LNCAP (cell line): ENCODE data around the gene RBM33.

Experiments
- TF ChIP-seq, protein P1 (sequence below): fragments of 450-650 bp; IDR thresholded peaks from 2 replicates; pipeline ENCODE4 v1.5.1; 2017; ENCODE audit warnings: mild to moderate bottlenecking

Gene RBM33

DNA sequence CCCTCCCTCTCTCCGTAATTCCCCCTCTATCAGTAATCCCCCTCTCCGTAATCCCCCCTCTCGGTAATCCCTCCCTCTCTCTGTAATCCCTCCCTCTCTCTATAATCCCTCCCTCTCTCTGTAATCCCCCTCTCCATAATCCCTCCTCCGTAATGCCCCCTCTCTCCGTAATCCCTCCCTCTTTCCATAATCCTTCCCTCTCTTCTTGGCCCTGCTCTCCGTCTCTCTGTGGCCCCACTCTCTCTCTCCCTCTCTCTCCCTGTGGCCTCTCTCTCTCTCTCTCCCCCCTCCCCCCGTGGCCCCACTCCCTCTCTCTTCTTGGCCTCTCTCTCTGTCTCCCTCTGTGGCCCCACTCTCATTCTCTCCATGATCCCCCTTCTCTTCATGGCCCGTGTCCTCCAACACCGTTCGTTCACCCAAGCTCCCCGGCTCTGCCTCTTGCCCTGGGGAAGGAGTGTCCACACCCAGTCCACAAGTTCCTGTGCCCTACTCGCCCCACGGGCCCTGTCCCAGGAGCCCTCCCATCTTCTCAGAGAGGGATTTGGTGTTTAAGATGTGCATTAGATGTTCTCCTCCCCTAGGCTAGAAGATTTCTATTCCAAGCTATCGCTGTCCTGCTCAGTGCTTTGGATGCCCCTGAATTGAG is 148.0 kb downstream of the RBM33 start:
- TF ChIP-seq, protein P1, sequence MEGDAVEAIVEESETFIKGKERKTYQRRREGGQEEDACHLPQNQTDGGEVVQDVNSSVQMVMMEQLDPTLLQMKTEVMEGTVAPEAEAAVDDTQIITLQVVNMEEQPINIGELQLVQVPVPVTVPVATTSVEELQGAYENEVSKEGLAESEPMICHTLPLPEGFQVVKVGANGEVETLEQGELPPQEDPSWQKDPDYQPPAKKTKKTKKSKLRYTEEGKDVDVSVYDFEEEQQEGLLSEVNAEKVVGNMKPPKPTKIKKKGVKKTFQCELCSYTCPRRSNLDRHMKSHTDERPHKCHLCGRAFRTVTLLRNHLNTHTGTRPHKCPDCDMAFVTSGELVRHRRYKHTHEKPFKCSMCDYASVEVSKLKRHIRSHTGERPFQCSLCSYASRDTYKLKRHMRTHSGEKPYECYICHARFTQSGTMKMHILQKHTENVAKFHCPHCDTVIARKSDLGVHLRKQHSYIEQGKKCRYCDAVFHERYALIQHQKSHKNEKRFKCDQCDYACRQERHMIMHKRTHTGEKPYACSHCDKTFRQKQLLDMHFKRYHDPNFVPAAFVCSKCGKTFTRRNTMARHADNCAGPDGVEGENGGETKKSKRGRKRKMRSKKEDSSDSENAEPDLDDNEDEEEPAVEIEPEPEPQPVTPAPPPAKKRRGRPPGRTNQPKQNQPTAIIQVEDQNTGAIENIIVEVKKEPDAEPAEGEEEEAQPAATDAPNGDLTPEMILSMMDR = no peak

DNA sequence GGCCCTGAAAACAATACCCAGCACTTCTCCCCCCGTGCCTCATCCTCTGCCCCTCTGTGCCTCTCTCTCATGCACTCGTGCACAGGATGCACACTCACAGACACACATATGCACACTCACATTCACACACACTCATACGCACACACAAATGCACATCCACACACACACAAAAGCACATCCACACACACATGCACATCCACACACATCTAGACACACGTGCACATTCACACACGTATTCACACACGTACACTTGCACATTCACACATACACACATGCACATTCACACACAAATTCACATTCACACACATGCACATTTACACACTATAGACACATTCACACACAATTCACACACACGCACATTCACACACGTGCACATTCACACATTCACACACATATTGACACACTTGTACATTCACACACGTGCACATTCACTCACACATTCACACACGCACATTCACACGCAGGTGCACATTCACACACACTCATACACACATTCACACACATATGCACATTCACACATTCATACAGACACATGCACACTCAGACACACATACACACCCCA is 148.6 kb downstream of the RBM33 start:
- TF ChIP-seq, protein P1 = no peak

DNA sequence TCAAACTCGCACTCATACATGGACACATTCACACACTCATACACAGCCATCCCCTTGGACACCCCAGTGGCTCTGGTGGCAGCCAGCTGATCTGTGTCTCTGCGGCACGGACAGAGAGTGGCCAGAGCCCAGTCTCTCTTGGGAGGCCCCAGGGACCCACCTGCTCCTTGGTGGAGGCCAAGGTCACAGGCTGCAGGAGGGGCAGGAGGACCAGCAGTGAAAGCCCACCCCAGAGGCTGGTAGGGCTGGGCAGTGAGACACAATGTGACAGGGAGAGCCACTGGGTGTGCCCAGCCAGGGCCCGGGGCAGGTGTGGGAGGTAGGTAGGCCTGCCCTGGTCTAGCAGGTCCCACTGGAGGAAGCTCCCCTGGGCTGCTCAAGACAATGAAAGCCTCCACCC is 149.3 kb downstream of the RBM33 start:
- TF ChIP-seq, protein P1 = no peak

DNA sequence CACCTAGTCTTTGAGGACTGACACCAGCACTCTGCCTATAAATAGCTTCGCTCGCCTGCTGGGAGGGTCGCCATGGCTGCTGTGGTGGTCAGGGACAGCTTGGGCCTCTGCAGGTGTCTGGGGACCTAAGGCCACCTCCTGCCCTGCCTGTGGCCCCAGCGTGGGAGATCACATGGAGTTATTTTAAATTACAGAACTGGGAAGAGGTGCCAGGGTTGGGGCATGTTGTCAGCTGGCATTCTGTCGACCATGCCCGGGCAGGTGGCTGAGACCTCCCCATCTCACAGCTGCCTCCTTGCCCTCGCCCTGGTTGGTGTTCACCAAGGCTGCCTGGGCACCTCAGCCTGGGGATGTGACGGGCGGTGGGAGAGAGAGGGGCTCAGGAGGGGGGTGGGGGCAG is 149.7 kb downstream of the RBM33 start:
- TF ChIP-seq, protein P1 = no peak

DNA sequence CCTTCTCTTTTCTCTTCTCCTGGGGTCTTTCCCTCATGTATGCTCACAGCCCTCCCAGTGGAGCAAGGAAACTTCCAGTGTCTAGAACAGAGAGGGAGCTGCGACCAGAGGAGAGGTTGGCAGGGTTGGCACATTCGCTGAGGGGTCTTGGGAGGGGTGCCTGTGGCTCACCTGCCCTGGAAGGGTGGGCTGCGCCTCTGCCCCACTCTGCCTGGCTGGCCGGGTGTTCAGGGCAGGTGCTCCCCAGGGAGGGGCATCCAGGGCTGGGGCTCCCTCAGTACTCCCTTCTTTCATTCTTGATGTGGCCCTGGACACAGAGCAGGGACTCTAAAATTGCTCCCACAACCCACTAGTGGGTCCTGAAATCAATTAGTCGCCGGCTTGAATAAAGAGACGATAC is 150.9 kb downstream of the RBM33 start:
- TF ChIP-seq, protein P1 = no peak

DNA sequence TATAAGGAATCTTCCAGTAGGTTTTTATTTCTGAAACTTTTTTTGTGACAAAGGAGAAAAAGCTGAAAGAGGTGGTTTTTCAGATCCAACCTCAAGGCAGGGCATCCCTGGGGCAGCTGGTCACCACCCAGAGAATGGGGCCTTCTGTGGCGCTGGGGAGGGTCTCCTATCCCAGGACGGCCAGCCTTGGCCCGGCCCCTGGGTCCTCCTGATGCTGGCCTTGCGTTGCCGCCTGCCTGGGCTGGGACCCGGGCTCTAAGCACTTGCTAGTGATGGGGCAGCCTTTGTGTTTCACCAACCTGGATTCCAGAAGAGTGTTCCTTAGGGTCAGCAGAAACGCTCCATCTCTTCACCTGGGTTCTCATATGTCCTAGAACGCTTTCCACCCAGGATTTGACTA is 151.5 kb downstream of the RBM33 start:
- TF ChIP-seq, protein P1 = no peak

DNA sequence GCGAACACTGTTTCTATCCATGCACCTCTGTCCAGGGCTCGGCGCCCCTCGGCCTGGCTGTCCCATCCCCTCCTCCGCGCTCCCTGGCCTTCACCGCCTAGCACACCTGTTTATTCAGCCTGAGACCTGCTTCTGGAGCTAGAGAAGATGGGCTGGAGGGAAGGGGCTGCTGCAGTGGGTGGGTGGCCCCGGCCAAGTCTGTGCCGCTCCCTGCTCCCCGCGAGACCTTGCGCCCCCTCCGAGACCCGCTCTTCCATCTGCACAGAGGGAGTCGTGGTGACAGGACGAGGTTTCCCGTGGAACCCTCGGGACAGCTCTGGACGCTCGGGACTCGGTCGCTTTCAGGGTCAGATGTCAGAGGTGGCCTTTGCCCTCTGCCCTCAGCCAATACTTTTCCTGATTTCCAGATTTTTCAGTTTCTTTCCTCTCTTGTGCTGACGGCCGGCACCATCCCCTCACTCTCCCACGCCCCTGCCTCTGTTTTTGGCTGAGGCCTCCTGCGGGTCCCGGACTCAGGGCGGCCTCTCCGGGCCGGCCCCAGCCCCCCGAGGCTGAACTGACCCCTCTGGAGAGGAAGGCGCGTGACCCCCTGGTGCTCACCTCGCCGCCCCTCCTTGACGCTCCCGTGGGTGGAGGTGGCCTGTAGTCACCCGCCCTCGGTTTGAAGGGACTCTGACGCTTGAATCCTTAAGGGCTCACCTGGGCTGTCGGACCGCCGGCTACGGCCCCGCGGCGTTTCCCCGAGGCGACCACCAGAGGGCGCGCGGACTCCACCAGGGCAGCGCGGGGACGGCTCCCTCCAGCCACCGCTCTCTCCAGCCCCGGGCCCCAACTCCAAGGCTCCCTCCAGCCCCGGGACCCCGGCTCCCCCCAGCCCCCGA is 152.2 kb downstream of the RBM33 start:
- TF ChIP-seq, protein P1 = peak; percentile 83
